ENCODE measurements around the gene COL1A2.

COL1A2 gene

DNA sequence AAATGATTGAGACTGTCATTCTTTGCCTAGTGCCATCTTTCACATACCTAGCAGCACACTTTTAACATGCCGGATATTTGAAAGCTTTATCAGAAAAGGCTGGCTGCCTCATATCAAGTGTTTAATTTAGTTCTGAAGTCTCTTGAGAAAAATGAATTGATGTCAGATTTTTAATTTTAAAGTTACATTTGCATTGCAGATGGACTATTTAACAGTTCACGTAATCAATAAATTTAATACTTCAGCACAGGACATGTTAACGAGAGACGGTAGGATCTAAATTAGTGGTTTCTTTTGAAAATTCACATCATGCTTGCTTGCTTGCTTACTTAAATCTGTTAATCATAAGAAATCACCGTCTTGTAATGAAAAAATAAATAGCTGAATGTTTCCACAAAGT is 51.6 kb downstream of the COL1A2 start:
- TF ChIP-seq, protein P1, sequence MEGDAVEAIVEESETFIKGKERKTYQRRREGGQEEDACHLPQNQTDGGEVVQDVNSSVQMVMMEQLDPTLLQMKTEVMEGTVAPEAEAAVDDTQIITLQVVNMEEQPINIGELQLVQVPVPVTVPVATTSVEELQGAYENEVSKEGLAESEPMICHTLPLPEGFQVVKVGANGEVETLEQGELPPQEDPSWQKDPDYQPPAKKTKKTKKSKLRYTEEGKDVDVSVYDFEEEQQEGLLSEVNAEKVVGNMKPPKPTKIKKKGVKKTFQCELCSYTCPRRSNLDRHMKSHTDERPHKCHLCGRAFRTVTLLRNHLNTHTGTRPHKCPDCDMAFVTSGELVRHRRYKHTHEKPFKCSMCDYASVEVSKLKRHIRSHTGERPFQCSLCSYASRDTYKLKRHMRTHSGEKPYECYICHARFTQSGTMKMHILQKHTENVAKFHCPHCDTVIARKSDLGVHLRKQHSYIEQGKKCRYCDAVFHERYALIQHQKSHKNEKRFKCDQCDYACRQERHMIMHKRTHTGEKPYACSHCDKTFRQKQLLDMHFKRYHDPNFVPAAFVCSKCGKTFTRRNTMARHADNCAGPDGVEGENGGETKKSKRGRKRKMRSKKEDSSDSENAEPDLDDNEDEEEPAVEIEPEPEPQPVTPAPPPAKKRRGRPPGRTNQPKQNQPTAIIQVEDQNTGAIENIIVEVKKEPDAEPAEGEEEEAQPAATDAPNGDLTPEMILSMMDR (IDR thresholded peaks at IDR 0.05; ENCODE audit: insufficient read depth, low read depth, low read length, missing control alignments), result no peak
- DNase-seq (ENCODE audit: low read depth), result no peak
- no peak overlapping the region for H3K4me3 ChIP-seq (ENCODE audit: low read length)

DNA sequence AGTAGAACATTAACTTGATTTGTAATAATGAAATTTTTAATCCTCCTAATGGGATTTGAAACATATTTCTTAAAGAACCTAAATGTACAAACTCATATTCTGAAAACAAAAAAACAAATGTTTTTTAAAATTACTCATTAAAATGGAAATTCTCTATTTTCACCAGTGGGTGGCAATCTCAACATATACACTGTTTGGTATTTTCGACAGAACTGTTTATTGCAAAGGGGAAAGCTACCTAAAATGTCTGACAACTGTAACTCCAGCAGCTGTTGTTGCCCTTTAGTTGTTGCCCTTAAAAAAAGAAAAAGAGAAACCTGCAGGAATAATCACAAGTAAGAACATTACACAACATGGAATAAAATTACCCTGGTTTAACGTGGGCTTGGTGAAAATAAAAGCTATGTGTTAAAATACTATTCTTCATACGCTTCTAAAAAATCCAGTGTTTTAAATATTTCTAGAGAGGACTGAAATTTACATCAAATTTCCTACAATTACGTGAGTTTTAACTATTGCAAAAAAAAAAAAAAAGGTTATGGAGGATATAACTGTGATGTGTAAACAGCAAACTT is 54.5 kb downstream of the COL1A2 start:
- H3K4me3 ChIP-seq (ENCODE audit: low read length), result no peak overlapping the region
- DNase-seq (ENCODE audit: low read depth), result peak; percentile 47
- TF ChIP-seq, protein P1 (IDR thresholded peaks at IDR 0.05; ENCODE audit: insufficient read depth, low read depth, low read length, missing control alignments), result peak; percentile 51

DNA sequence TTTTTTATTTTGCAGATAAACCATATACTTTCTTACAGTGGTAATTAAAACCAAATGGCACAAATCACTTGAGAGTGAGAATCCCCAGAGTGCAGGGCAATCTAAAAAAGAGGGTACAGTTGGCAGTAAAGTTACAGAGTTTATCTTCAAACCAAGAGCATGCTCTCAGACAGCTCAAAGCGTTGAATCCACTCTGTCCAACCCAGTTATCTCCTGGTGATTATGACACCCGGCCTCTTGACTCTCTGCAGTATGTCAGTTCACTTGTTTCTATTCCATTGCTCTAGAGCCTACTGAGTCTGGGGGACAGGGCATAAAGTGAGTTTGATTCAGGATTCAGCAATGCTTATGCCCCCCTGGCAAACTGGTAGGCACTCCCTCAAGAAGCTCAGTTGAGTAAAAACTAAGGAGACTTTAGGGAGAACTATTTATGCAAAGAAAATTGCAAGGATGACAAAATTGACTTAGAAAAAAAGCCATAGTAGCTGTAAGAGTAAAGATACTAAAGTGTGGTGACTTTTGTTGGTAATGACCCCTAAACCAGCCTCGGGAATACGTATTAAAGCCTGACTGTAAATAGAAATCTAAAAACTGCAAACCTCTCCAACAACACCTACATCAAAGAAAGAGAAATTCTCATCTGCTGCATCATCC is 55.5 kb downstream of the COL1A2 start:
- TF ChIP-seq, protein P1 (IDR thresholded peaks at IDR 0.05; ENCODE audit: insufficient read depth, low read depth, low read length, missing control alignments), result no peak
- no peak for DNase-seq (ENCODE audit: low read depth)
- no peak overlapping the region for H3K4me3 ChIP-seq (ENCODE audit: low read length)

DNA sequence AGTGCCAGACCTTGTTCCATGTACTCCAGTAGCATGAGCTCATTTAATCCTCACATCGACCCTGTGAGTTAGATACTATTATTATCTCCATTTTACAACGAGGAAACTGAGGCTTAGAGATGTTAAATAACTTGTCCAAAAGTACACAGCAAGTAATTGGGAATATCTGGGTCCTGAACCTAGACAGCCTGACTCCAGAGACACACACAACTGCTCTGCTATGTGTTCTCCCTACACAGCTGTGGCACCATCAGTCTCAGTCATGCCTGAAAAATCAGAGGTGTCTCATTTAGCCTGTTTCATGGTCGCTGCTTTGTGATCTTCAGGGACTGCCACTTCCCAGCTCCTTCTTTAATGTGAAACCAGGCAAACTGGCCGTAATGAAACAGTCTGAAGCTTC is 56.5 kb downstream of the COL1A2 start:
- no peak overlapping the region for H3K4me3 ChIP-seq (ENCODE audit: low read length)
- TF ChIP-seq, protein P1 (IDR thresholded peaks at IDR 0.05; ENCODE audit: insufficient read depth, low read depth, low read length, missing control alignments), result no peak
- no peak for DNase-seq (ENCODE audit: low read depth)

DNA sequence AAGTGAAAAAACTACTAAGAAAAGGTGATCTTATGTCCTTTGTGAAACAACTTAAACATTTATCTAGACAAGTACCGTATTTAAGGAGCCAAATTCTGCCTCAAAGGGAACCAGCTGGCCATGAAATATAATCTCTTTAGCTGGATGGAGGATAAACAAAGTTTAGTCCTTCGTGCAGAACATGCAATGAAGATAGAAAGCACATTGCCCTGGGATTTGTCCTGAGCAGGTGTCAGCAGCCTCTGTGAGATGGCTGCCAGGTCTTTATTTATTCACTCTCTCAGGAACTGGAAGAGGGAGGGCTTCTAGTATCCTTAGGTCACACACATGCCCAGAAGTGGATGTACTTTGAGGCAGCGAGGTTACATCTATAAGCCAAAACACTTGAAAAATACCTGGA is 57.5 kb downstream of the COL1A2 start:
- H3K4me3 ChIP-seq (ENCODE audit: low read length), result no peak overlapping the region
- TF ChIP-seq, protein P1 (IDR thresholded peaks at IDR 0.05; ENCODE audit: insufficient read depth, low read depth, low read length, missing control alignments), result no peak
- no peak for DNase-seq (ENCODE audit: low read depth)

DNA sequence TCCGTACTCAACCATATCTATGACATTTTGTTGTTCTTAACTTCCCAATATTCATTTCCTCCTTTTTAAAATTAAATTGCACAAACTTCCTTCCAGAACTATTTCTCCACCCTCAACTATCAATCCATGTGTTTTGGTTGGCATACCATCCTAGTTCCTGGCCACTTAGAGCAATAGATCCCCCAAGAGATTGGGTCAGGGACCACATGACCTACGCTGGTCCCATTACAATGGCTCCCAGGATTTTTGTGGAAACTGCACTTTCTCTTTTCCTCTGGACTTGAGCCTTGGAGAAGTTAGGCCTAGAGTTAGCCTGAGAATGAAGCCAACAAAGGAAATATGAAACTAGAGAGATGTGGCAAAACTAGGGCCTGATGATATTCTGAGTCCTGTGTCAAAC is 59.2 kb downstream of the COL1A2 start:
- H3K4me3 ChIP-seq (ENCODE audit: low read length), result no peak overlapping the region
- TF ChIP-seq, protein P1 (IDR thresholded peaks at IDR 0.05; ENCODE audit: insufficient read depth, low read depth, low read length, missing control alignments), result no peak
- DNase-seq (ENCODE audit: low read depth), result no peak

DNA sequence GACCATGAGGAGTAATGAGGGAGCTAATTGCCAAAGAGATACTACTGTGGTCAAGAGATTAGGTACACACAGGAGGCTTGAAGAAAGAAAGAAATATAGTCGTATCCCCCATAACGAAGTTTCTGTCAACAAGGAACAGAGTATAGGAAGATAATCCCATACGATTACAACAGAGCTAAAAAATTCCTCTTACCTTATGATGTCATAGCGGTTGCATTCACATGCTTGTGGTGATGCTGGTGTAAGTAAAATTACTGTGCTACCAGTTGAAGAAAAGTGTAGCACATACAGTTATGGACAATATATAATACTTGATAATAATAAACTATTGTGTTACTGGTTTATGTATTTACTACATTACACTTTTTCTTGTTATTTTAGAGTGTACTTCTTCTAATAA is 63.3 kb downstream of the COL1A2 start:
- DNase-seq (ENCODE audit: low read depth), result no peak
- TF ChIP-seq, protein P1 (IDR thresholded peaks at IDR 0.05; ENCODE audit: insufficient read depth, low read depth, low read length, missing control alignments), result no peak
- no peak overlapping the region for H3K4me3 ChIP-seq (ENCODE audit: low read length)

Data from epithelial cell of esophagus (primary cell).